Aorta (tissue), 5 donors: ENCODE results near the gene PDGFA. TPM values are rescaled to one million over a fixed set of nuclear protein-coding genes. Genes with fewer than 3 reads are reported as not detected.

Experiments used
- ATAC-seq: fragments of 200-7000 bp; cut with Tn5 transposase; one replicate; pipeline ENCODE4 v1.9.1; 2022; ENCODE audit warnings: moderate library complexity; ENCODE audit not compliant: low FRiP score
- DNase-seq, 2 donors: peaks; one replicate each; pipeline ENCODE4 v3.0.0-alpha.2; 2020
- H3K27ac ChIP-seq, 2 donors: one replicate each; pipeline ENCODE4 v1.5.1; 2013; ENCODE audit warnings: low read length in 2 of 2, mild to moderate bottlenecking in 2 of 2, moderate library complexity in 2 of 2, control low read depth in 1 of 2, inconsistent platforms in 1 of 2, low read depth in 1 of 2
- H3K27me3 ChIP-seq, 2 donors: one replicate each; pipeline ENCODE4 v1.6.1; 2013; ENCODE audit warnings: control low read depth in 1 of 2, low read length in 1 of 2, mild to moderate bottlenecking in 1 of 2, moderate library complexity in 1 of 2; ENCODE audit not compliant: insufficient read depth in 2 of 2, control insufficient read depth in 1 of 2
- H3K36me3 ChIP-seq, 2 donors: one replicate each; pipeline ENCODE4 v1.6.1; 2013; ENCODE audit warnings: control low read depth in 1 of 2, low read length in 1 of 2, mild to moderate bottlenecking in 1 of 2; ENCODE audit not compliant: insufficient read depth in 2 of 2, control insufficient read depth in 1 of 2
- H3K4me1 ChIP-seq, 2 donors: one replicate each; pipeline ENCODE4 v1.6.1; 2013; ENCODE audit warnings: low read length in 2 of 2, control low read depth in 1 of 2, mild to moderate bottlenecking in 1 of 2, moderate library complexity in 1 of 2; ENCODE audit not compliant: insufficient read depth in 2 of 2, control insufficient read depth in 1 of 2
- H3K4me3 ChIP-seq, 2 donors: one replicate each; pipeline ENCODE4 v1.5.1; 2013; ENCODE audit warnings: low read length in 2 of 2, control low read depth in 1 of 2, mild to moderate bottlenecking in 1 of 2
- H3K9me3 ChIP-seq: one replicate; pipeline ENCODE4 v1.6.1; 2013; ENCODE audit warnings: mild to moderate bottlenecking, low read length; ENCODE audit not compliant: control insufficient read depth
- WGBS, 2 donors: extraction: QIAGEN DNeasy Blood & Tissue Kit; methylation state at CpG; one replicate each; pipeline ENCODE4 v1.1.7; 2013; 5-methylcytosine and 5-hydroxymethylcytosine counted together
- intact Hi-C, 2 donors: fragments of 100-400 bp; cut with DNase I; formaldehyde crosslinking; loops; one replicate each; pipeline versions ENCODE4 v1.14.2 to v1.15.0; 2022
- polyA plus RNA-seq, 2 donors: library from polyadenylated mRNA; stranded (reverse); fragments of 200-250 nt; gene quantifications; one replicate each; pipeline ENCODE4 v1.2.3, GENCODE V29; 2013
- total RNA-seq, 2 donors: library from RNA; stranded (reverse); fragmentation: NEBNext Ultra II Directional; extraction: Animal tissue kit (Norgen Biotek cat#: 25700); gene quantifications; one replicate each; pipeline ENCODE4 v1.2.1, GENCODE V29; 2021
- donor health status: healthy with polysubstance abuse.
- donor health status: Bipolar disorder and iron deficiency.
- donor health status: DM: no; HTN: no; CAD: no.
- donor health status: DM: no; HTN: no; CAD: no.
- donor health status: DM: yes; HTN: yes; CAD: no.

The PDGFA gene
- total and polyA plus RNA-seq, 4 donors, result 28.9 to 174 (median 87.5) TPM

GRCh38 chr7:540997-541396 is 21.4 kb upstream of the PDGFA start:
- H3K36me3 ChIP-seq, result no peaks in the 10 kb centered on the region
- H3K9me3 ChIP-seq, result no peaks in the 10 kb centered on the region
- H3K4me1 ChIP-seq, result peaks cover 0 to 3% of the 10 kb centered on the region in 2 donors
- ATAC-seq, result no peak
- H3K27ac ChIP-seq, result no peak overlapping the region
- intact Hi-C loops, result loop anchor here in 1 of 2 donors (10.0 kb wide), 1 partner anchor 54 kb away; no protein-coding TSS in a partner anchor
- H3K4me3 ChIP-seq, result no peak overlapping the region
- 94 to 96% methylated on average over 9 to 12 of the region's 12 CpGs for WGBS, 2 donors
- H3K27me3 ChIP-seq, result no peaks in the 10 kb centered on the region
- no peak for DNase-seq

GRCh38 chr7:540579-540978 is 20.9 kb upstream of the PDGFA start:
- Histone ChIP-seq H3K27ac (no peak overlapping the region), H3K36me3 (no peaks in the 10 kb centered on the region), H3K27me3 (no peaks in the 10 kb centered on the region), H3K4me3 (no peak overlapping the region), H3K4me1 (peaks cover 0 to 3% of the 10 kb centered on the region in 2 donors), H3K9me3 (no peaks in the 10 kb centered on the region)
- intact Hi-C loops, result loop anchor here in 1 of 2 donors (10.0 kb wide), 1 partner anchor 54 kb away; no protein-coding TSS in a partner anchor
- ATAC-seq, result no peak
- 97 to 98% methylated on average over 14 of the region's 14 CpGs for WGBS, 2 donors
- no peak for DNase-seq

- Histone ChIP-seq H3K27ac (no peak overlapping the region), H3K4me1 (peaks cover 0 to 3% of the 10 kb centered on the region in 2 donors), H3K27me3 (no peaks in the 10 kb centered on the region), H3K4me3 (no peak overlapping the region), H3K36me3 (no peaks in the 10 kb centered on the region), H3K9me3 (no peaks in the 10 kb centered on the region)
- no peak for ATAC-seq
- intact Hi-C loops, result loop anchor here in 1 of 2 donors (10.0 kb wide), 1 partner anchor 55 kb away; no protein-coding TSS in a partner anchor
- DNase-seq, result peak in 1 of 2 donors; percentile 63
- 72 to 73% methylated on average over 15 to 17 of the region's 17 CpGs for WGBS, 2 donors
Measured at GRCh38 chr7:539731-540411, 20.2 kb upstream of the PDGFA start.

GRCh38 chr7:538764-539685 is 19.4 kb upstream of the PDGFA start:
- intact Hi-C loops, result no loop called here
- Histone ChIP-seq H3K27me3 (no peaks in the 10 kb centered on the region), H3K4me1 (peaks cover 0 to 3% of the 10 kb centered on the region in 2 donors), H3K4me3 (no peak overlapping the region), H3K9me3 (no peaks in the 10 kb centered on the region), H3K36me3 (no peaks in the 10 kb centered on the region), H3K27ac (peak overlapping the region in 1 of 2 donors; percentile 23)
- ATAC-seq (no peak), DNase-seq (no peak)
- 84 to 90% methylated on average over 37 of the region's 37 CpGs for WGBS, 2 donors

GRCh38 chr7:537911-538634 is 18.4 kb upstream of the PDGFA start:
- H3K4me1 ChIP-seq, result peaks cover 0 to 3% of the 10 kb centered on the region in 2 donors
- peak overlapping the region in 1 of 2 donors; percentile 23 for H3K27ac ChIP-seq
- no peaks in the 10 kb centered on the region for H3K36me3 ChIP-seq
- no peak overlapping the region for H3K4me3 ChIP-seq
- intact Hi-C loops, result no loop called here
- 17 to 27% methylated on average over 20 to 21 of the region's 21 CpGs for WGBS, 2 donors
- no peaks in the 10 kb centered on the region for H3K27me3 ChIP-seq
- DNase-seq (peak; percentile 90 to 94), ATAC-seq (peak; percentile 63)
- no peaks in the 10 kb centered on the region for H3K9me3 ChIP-seq

DNA sequence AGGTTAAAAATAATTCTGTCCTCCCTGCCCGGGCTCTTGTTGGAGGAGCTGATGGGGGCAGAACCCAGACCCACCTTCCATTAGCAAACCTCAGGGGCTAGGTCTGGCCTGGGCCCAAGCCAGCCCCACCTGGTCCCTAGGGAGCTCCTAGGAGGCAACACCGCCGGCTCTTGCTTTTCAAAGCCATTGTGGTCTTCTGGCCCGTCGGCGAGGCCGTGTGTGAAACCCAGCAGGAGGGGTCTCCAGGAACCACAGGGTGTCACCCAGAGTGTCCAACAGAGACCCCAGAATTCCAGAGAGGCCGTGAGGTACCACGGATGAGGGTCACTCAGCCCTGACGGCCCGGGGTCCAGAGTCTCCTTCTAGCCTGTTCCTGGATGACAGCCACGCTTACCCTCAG is 16.6 kb upstream of the PDGFA start:
- WGBS, 2 donors, result 87 to 88% methylated on average over 12 of the region's 12 CpGs
- Histone ChIP-seq H3K9me3 (no peaks in the 10 kb centered on the region), H3K4me1 (peaks cover 0 to 3% of the 10 kb centered on the region in 2 donors), H3K36me3 (no peaks in the 10 kb centered on the region), H3K27ac (no peak overlapping the region), H3K4me3 (no peak overlapping the region), H3K27me3 (no peaks in the 10 kb centered on the region)
- intact Hi-C loops, result no loop called here
- ATAC-seq, result no peak
- DNase-seq, result no peak

GRCh38 chr7:534959-535358 is 15.3 kb upstream of the PDGFA start:
- ATAC-seq, result no peak
- DNase-seq, result no peak
- Histone ChIP-seq H3K27me3 (no peaks in the 10 kb centered on the region), H3K36me3 (no peaks in the 10 kb centered on the region), H3K27ac (no peak overlapping the region), H3K4me3 (no peak overlapping the region), H3K9me3 (no peaks in the 10 kb centered on the region), H3K4me1 (peaks cover 0 to 3% of the 10 kb centered on the region in 2 donors)
- intact Hi-C loops, result no loop called here
- 87 to 99% methylated on average over 10 of the region's 10 CpGs for WGBS, 2 donors

DNA sequence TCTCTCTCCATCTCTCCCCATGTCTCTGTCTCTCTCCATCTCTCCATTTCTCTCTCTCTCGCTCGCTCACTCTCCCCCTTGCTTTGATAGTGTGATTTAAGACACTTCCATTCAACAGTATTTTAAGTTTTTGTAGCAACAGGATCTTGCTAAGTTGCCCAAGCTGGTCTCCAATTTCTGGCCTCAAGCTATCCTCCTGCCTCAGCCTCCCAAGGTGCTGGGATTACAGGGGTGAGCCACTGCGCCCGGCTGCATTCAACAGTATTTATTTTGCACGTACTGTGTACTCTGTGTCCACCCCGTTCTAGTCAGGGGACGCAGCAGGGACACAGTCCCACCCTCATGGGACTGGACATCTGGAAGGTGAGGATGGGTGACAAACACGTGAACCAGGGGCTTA is 14.4 kb upstream of the PDGFA start:
- 96 to 97% methylated on average over 8 of the region's 8 CpGs for WGBS, 2 donors
- Histone ChIP-seq H3K4me1 (peaks cover 0 to 3% of the 10 kb centered on the region in 2 donors), H3K9me3 (no peaks in the 10 kb centered on the region), H3K36me3 (no peaks in the 10 kb centered on the region), H3K27me3 (no peaks in the 10 kb centered on the region), H3K4me3 (no peak overlapping the region), H3K27ac (no peak overlapping the region)
- ATAC-seq (no peak), DNase-seq (no peak)
- intact Hi-C loops, result no loop called here
